ENCODE results near the gene VPS35. TPM values are rescaled to one million over a fixed set of nuclear protein-coding genes. Genes with fewer than 3 reads are reported as not detected.

The VPS35 gene
- total and polyA plus RNA-seq, 10 of the 15 experiments (the other 5 are each of a cell fraction or from before 2014, with no cell fraction given), result 28.5 to 125 (median 60.6) TPM

GRCh38 chr16:46606231-46606630 is 82.7 kb downstream of the VPS35 start:
- ChIA-PET CTCF (interaction anchor here (0.6 to 5.1 kb wide), 11 partner anchors 10 to 1662 kb away, joined by 3 to 47 read pairs (median 3); no protein-coding TSS in a partner anchor), POLR2A (interaction anchor here (0.8 kb wide), 1 partner anchor 15 kb away, joined by 4 read pairs; the partner anchor contains the start of gene SHCBP1), SMC1A (ENCODE audit: uncharacterized antibody, unreplicated experiment) (interaction anchor here (1.1 to 2.2 kb wide), 2 partner anchors 46 to 51 kb away, joined by 3 to 13 read pairs; no protein-coding TSS in a partner anchor), RAD21 (ENCODE audit: unreplicated experiment) (interaction anchor here (0.7 to 1.1 kb wide), 3 partner anchors 13 to 52 kb away, joined by 3 to 4 read pairs (median 4); no protein-coding TSS in a partner anchor)
- in situ Hi-C loops (cut with MboI) (no loop called here), intact Hi-C loops (cut with micrococcal nuclease; ENCODE audit: unreplicated experiment) (loop anchor here (5.0 kb wide), 1 partner anchor 54 kb away; no protein-coding TSS in a partner anchor)
- H3K79me2 ChIP-seq (ENCODE audit: control insufficient read depth, insufficient read depth, low read length), result no peaks in the 10 kb centered on the region; the same call in 1 of the 2 replicates
- H3K27me3 ChIP-seq (replicated peaks in 1 of 2; ENCODE audit: control insufficient read depth in 2 of 2, insufficient read depth in 2 of 2, low read length in 1 of 2), result no peaks in the 10 kb centered on the region
- H3K9me3 ChIP-seq (replicated peaks; ENCODE audit: control insufficient read depth, insufficient read depth, low read length), result no peaks in the 10 kb centered on the region
- no peak overlapping the region for H3K4me2 ChIP-seq (ENCODE audit: control insufficient read depth, insufficient read depth)
- H2AFZ ChIP-seq (ENCODE audit: control insufficient read depth, low read depth, low read length), result no peak overlapping the region
- H3K36me3 ChIP-seq (ENCODE audit: control insufficient read depth in 2 of 2, insufficient read depth in 2 of 2, low read length in 1 of 2), result peaks cover 12 to 38% of the 10 kb centered on the region in 2 experiments
- H3K4me1 ChIP-seq (ENCODE audit: control insufficient read depth, insufficient read depth, low read length), result no peaks in the 10 kb centered on the region
- 88% methylated on average over 5 of the region's 5 CpGs for WGBS (ENCODE audit: insufficient coverage, insufficient replicate concordance, low lambda C conversion rate, missing lambda C conversion rate)
- H4K20me1 ChIP-seq (ENCODE audit: control insufficient read depth, insufficient read depth), result no peaks in the 10 kb centered on the region
- H3K27ac ChIP-seq (ENCODE audit: control insufficient read depth, insufficient read depth), result no peak overlapping the region
- ATAC-seq (no peak), DNase-seq (ENCODE audit: low read depth, low spot score) (no peak), FAIRE-seq (no peak)
- no TSS peak for BruUV-seq (replicated peaks)
- H3K9ac ChIP-seq (ENCODE audit: control insufficient read depth, insufficient read depth, low read length), result no peak overlapping the region
- no peak overlapping the region for H3K4me3 ChIP-seq
- TF ChIP-seq STAT3 (IDR thresholded peaks at IDR 0.05; ENCODE audit: low read depth, low read length), result no peak
- TF ChIP-seq NKRF (conservative IDR thresholded peaks at IDR 0.05), result no peak
- TF ChIP-seq NR2C2 (IDR thresholded peaks at IDR 0.05; ENCODE audit: borderline replicate concordance, control insufficient read depth, insufficient read length, low read depth), result no peak
- TF ChIP-seq CBFB (IDR thresholded peaks at IDR 0.05; ENCODE audit: low read depth), result no peak
- no peak for TF ChIP-seq FOS (IDR thresholded peaks at IDR 0.05; ENCODE audit: borderline replicate concordance, extremely low read depth, insufficient read length)
- no peak for TF ChIP-seq TARDBP (IDR thresholded peaks at IDR 0.05; ENCODE audit: borderline replicate concordance)
- TF ChIP-seq ZBTB11 (CRISPR knock-in tag; IDR thresholded peaks at IDR 0.05), result no peak
- TF ChIP-seq RELB (IDR thresholded peaks at IDR 0.05; ENCODE audit: low read depth), result no peak
- TF ChIP-seq POLR2AphosphoS2 (IDR thresholded peaks at IDR 0.05; ENCODE audit: low read depth, low read length), result no peak
- TF ChIP-seq SP1 (IDR thresholded peaks at IDR 0.05; ENCODE audit: low read depth, low read length), result no peak
- no peak for TF ChIP-seq POLR2AphosphoS5 (IDR thresholded peaks at IDR 0.05; ENCODE audit: low read length)
- no peak for TF ChIP-seq NBN (IDR thresholded peaks at IDR 0.05)
- TF ChIP-seq PRDM15 (CRISPR knock-in tag; IDR thresholded peaks at IDR 0.05), result no peak

All from GM12878 (cell line).